Right hindlimb (tissue), 1 donor: ENCODE measurements around the gene TEX264.

ENCODE experiments used
- DNase-seq: peaks from one replicate; pipeline ENCODE4 v3.0.0-alpha.2; 2018

The TEX264 gene

GRCh38 chr3:51676102-51676640, 5.1 kb downstream of the TEX264 start:
- DNase-seq = no peak

- DNase-seq = no peak
These were observed 6.3 kb downstream of the TEX264 start for GRCh38 chr3:51677358-51677757.

- no peak for DNase-seq
These were observed 7.1 kb downstream of the TEX264 start for GRCh38 chr3:51678186-51678585.

DNA sequence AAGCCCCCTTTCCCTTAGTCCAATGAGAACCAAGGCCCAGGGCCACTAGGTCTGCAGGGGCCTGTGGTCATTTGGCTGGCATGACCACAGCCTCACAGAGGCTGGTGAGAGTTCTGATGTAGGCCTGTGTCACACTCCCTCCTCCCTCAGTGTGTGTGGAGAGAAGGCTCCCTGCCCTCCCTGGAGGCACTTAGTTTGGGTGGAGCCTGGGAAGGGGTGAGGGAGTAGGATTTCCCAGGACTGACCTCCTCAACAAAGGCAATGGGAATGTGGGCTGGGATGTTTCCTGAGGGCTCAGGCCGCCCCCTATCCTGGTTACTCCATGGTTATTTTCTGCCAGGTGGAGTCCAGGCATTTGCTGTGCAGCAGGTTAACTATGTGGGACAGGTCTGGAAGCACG, 7.6 kb downstream of the TEX264 start:
- no peak for DNase-seq

DNA sequence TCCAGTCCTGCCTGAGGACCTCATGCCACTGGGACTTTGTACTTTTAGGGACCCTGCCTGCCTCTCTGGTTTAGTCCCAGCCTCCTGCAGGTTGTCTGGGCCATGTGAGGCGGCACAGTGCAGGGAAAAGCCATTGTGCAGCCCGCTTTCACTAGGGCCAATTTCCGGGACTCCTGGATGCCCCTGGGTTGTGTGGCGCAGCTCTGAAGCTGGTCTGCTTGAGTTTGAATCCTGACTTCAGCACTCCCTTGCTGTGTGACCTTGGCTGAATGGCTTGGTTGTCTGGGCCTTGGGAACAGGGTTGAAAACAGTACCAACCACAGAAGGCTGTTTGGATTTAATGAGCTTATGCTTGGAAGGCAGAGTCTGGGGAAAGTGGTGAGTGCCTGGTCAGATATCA, 8.3 kb downstream of the TEX264 start:
- DNase-seq = no peak

DNA sequence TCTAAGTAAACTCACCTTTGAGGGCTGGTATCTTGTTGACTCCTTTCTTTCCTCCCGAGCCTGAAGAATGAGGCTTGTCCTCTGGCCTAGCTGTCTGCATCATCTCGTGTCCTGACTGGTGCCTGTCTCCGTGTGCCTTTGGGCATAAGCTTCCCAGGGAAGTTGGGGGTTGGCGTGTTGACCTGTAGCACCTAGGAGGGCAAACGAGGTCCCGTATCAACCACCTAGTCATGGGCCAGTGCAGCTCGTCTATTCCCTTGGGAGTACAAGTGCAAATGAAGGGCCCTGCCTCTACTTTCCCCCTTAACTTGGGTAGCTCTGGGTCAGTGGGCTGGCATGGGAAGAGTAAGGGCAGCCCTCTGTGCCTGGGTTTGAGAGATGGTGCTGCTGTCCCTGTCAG, 8.7 kb downstream of the TEX264 start:
- DNase-seq = no peak

DNA sequence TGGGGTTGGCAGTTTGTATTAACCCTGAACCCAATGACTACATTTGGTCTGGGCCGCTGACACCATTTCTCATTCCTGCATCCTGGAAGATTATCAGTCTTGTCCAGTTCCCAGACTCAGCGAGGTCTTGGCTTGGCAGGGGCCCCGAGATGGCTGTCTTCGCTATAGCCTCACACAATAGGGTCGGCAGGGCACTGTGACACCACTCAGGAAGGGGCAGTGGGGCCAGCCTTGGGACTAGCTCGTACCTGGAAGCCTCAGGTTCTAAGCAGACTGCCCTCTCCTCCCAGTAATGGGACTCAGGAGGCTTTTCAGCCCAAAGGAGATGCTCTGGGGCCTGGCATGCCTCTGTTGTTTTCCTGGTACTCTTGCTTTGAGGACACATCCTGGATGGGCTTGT, 9.1 kb downstream of the TEX264 start:
- no peak for DNase-seq

- no peak for DNase-seq
These were observed 9.7 kb downstream of the TEX264 start for GRCh38 chr3:51680663-51681230.

GRCh38 chr3:51681453-51681852, 10.4 kb downstream of the TEX264 start:
- no peak for DNase-seq

GRCh38 chr3:51682079-51682478, 11.0 kb downstream of the TEX264 start:
- peak; percentile 76 for DNase-seq

DNA sequence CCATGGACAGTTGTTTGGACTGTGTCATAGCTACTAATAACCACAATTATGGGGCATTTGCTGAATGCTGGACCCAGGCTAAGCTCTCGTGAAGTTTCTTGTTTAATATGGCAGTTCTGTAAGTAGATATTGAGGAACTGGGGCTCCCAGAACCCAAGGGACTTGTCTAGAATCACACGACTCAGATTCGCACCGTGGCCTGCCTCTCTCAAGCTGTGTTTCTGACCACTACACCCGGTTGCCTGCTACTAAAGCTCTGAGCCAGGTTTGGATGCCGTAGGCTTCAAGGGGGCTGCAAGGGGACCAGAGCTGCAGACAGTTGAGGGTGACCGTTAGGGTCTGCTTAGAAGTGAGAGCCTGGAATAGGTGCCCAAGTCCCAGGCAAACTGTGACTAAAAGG, 11.5 kb downstream of the TEX264 start:
- no peak for DNase-seq

DNA sequence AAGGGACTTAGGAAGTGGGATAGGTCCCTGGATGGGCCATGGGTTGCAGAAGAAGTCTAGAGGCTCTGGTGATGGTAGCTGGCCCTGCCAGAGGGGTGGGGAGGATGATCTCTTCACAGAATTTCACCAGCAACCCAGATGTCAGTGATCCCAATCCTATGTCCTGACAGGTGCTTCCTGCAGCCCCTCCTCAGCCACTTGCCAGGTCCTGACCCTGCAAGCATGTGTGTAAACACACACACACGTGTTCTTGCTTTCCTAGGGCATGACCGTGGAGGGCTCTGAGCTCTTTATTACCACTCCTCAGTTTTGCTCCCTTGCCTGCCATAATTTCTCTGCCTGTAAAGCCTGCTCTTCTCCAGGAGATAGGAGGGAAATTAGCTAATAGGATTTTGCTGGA, 12.5 kb downstream of the TEX264 start:
- DNase-seq = no peak

DNA sequence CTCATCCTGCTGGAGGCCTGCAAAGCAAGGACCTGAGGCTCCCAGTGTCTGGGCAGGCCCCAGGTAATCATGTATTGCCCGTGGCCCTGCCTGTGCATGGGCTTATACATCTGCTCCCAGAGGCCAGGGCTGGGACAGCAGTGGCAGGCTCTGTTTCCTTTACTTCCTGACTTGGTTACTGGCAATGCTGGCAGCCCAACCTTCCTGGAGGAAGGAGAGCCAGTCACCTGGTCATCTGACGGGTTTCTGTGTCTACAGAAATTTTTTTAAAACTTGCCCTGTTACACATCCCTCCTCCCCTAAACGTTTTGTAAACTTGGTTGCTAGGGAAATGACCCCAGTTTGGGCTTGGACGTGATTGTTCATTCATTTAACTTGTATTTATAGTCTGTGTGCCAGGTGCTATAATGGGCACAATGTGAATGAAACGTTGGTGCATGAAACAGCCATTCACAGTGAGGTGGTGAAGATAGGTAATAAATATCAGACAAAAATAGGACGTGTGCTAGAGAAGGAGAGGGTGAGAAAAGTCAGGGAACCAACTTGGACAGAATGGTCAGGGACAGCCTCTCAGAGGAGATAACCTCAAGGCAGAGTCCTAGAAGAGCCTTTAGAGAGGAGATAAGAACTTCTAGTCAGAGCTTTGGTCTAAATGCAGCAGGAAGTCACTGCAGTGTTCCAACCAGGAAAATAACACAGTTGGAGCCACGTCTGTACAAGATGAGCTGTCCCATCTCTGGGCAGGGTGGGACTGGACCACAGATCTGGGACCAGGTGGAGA, 14.1 kb downstream of the TEX264 start:
- DNase-seq = no peak

DNA sequence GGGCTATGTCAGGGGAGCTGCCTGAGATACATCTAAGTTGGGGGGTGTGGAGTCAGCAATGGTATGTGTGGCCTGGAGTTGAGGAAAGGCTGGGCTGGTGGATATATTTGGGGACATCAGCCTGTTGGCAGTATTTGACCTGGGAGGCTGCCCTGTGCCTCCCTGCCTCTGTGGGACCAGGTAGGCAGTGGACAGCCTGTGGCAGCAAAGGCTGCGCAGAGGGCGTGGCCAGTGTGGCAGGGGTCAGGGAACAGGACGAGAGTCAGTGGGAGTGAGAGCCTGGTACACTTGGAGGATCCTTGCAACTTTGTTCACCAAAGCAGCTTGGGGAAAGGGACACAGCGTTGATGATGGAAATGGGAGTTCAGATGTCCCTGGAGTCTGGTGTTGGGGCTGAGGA, 15.0 kb downstream of the TEX264 start:
- no peak for DNase-seq

DNA sequence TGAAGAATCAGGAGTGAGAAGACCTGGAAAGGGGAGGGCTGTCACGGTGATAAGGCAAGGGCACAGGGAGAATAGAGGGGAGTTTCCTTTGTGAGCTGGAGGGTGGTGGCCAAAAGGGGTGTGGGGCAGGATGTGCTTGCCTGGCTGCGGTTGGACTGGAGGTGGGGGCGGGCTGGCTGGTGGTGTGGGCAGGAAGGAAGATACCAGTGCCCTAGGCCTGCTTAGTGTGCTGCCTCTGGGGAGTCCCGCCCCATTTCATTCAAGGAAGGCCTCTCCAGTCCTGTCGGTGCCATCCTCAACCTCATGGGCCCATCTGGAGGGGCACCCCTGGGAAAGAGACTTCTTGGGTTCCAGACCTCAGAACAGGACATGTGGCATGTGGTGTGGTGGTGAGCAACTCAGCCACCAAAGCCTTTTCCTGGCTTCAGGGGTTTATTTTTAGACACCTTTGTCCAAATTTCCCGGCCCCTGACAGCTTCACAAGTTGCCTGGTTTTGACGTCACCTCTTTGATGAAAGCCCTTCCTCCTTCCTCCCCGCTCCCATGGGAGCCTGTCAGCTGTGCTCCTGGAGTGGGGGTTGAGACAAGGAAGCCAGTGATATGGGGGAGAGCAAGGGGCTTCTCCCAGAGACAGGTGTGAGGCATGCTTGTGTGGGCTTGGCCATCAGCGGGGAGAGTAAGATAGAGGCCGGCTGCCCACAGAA, 15.6 kb downstream of the TEX264 start:
- DNase-seq = peak; percentile 55

DNA sequence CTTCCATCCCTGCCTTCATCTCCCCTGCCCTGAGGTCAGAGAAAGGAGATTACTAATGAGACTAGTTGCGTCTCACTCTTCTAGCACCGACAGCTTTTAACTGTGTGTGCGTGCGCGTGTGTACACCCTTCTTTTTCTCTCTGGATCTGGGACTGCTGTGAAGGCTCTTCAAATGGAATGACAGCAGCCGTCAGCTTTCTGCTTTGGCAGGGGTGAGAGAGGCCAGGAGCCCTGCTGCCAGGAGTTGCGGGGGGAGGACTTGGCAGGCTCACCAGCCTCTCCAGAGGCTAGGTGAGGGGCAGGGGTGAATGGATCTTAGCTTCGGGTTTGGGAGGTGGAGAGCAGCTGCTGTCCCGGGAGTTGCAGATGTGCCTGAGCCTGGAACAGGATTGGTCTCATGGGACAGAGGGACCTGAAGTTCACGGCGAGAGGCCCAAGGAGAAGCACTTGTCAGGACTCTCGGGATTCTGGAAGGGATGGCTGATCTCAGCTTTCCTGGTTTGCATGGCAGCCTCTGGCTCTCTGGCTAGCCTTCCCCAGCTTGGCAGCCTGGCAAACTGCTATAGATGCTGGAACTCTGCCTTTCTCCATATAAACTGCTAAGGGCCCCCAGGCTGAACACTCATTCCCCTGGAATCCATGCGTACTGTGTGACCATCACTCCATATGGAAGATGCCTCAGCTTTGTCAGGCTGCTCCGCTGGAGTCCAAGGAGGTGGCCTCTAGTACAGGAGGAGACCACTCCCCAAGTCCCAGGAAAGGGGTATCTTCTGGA, 16.6 kb downstream of the TEX264 start:
- DNase-seq = peak; percentile 38

GRCh38 chr3:51688206-51688600, 17.2 kb downstream of the TEX264 start:
- no peak for DNase-seq

- no peak for DNase-seq
These were observed 20.0 kb downstream of the TEX264 start for GRCh38 chr3:51691021-51691420.

- DNase-seq = no peak
These were observed 20.9 kb downstream of the TEX264 start for GRCh38 chr3:51691949-51692348.

- DNase-seq = no peak
These were observed 21.9 kb downstream of the TEX264 start for GRCh38 chr3:51692980-51693395.

- no peak for DNase-seq
These were observed 25.9 kb downstream of the TEX264 start for GRCh38 chr3:51696954-51697353.

GRCh38 chr3:51698209-51698608, 27.2 kb downstream of the TEX264 start:
- DNase-seq = no peak

- no peak for DNase-seq
These were observed 29.4 kb downstream of the TEX264 start for GRCh38 chr3:51700403-51700802.
